BLaER1 treated with 17β-estradiol and CSF1 and Interleukin-3, amounts not matched to agents 10 nM and 100 nM (cell line): Measurements from ENCODE around the gene FGF10.

ENCODE experiments used
- H3K27ac ChIP-seq, 11 experiments: shearing (Covaris generic); formaldehyde crosslinking; 2 replicates each; pipeline ENCODE4 v1.8.1; 2022
- H3K27me3 ChIP-seq, 11 experiments: shearing (Covaris generic); formaldehyde crosslinking; 2 replicates each; pipeline ENCODE4 v1.8.1; 2022
- H3K36me3 ChIP-seq, 11 experiments: shearing (Covaris generic); formaldehyde crosslinking; 2 replicates each; pipeline ENCODE4 v1.8.1; 2022
- H3K4me1 ChIP-seq, 10 experiments: shearing (Covaris generic); formaldehyde crosslinking; 2 replicates each; pipeline ENCODE4 v1.8.1; 2022
- H3K4me2 ChIP-seq, 11 experiments: shearing (Covaris generic); formaldehyde crosslinking; 2 replicates each; pipeline ENCODE4 v1.8.1; 2022
- H3K4me3 ChIP-seq, 10 experiments: shearing (Covaris generic); formaldehyde crosslinking; 2 replicates each; pipeline ENCODE4 v1.8.1; 2022
- H3K9ac ChIP-seq, 11 experiments: shearing (Covaris generic); formaldehyde crosslinking; 2 replicates each; pipeline ENCODE4 v1.8.1; 2022
- H3K9me3 ChIP-seq, 11 experiments: shearing (Covaris generic); formaldehyde crosslinking; replicated peaks in 1 of 11; 2 replicates each; pipeline ENCODE4 v1.8.1; 2022
- H4K20me1 ChIP-seq, 11 experiments: shearing (Covaris generic); formaldehyde crosslinking; 2 replicates each; pipeline ENCODE4 v1.8.1; 2022
- Cebpa-rat ChIP-seq, 11 experiments: shearing (Covaris generic); IDR thresholded peaks; 2 replicates each; pipeline ENCODE4 v1.8.1; 2022

Gene FGF10

DNA sequence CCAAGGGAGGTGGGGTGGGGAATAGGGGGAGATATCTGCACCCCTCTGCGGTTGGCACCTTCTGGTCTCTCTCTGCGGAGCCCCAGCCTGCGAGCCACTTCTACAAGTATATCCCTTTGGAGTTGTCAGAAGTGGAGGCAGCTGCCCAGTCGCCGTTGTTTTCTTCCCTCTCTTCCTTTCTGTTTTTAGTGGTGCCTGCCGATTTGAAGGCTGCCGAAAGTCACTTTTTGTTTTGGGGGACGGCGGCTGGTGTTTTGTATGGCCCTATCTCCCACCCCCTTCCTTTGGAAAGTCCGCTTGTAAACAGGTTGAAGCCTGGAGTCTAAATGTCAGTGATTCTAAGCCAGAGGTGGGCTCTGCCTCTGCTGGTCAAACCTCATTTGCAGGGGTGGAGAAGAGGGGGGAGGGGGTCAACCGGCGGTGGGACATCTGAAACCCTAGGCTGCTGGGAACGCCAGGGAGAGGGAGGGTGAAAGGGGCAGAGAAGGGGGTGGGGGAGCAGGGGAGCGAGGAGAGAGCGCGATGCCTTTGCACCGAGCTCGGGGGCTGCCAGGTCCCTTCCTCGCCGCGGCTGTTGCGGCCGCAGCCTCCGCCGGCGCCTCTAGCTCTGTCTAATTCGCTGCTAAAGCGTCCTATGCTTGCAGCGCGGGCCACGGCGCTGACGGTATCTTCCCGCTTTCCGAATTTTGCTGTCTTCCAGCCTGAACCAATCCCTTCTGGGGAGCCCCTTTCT lies at the start of gene FGF10:
Gene FGF10 (minus strand): TSS at position 331 of the 733 bp plus-strand sequence. CDS start 738 bp downstream, outside the sequence.
- Histone ChIP-seq H3K4me3 (no peak within 1 kb of the TSS), H3K27me3 (peaks cover 7 to 23% (median 13%) of the 10 kb centered on the region in 11 experiments; a peak in 14 of 22 replicates), H3K4me2 (no peak within 1 kb of the TSS), H3K4me1 (peaks cover 0 to 34% (median 13%) of the 10 kb centered on the region in 10 experiments; a peak in 14 of 20 replicates), H3K9ac (no peak within 1 kb of the TSS), H3K9me3 (peaks cover 0 to 11% (median 0%) of the 10 kb centered on the region in 11 experiments; a peak in 4 of 22 replicates), H3K36me3 (no peaks in the 10 kb centered on the region), H4K20me1 (no peaks in the 10 kb centered on the region), H3K27ac (no peak within 1 kb of the TSS)
- TF ChIP-seq Cebpa-rat (IDR thresholded peaks at IDR 0.05) = no peak

DNA sequence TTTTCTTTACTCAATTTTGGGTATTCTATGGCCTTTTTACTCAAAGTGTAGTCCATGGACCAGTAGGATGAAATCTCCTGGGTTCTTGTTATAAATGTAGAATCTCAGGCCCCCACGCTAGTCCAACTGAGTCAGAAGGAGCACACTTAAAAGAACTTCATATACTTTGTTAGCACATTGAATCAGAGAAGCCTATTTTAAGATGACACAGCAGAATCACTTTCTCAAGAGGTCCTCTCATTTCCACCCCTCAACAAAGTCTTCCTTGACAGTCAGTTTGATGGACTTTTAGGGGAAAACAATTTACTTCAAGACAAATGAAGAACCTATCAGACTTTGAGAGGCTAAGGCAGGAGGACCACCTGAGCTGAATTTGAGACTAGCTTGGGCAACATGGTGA lies 37.7 kb upstream of the FGF10 start:
- TF ChIP-seq Cebpa-rat (IDR thresholded peaks at IDR 0.05) = no peak
- H3K36me3 ChIP-seq = no peaks in the 10 kb centered on the region
- peaks cover 0 to 14% (median 0%) of the 10 kb centered on the region in 10 experiments; a peak in 7 of 20 replicates for H3K4me1 ChIP-seq
- H3K9me3 ChIP-seq = no peaks in the 10 kb centered on the region
- no peak overlapping the region for H3K9ac ChIP-seq
- no peaks in the 10 kb centered on the region for H4K20me1 ChIP-seq
- H3K4me3 ChIP-seq = no peak overlapping the region
- H3K4me2 ChIP-seq = no peak overlapping the region
- H3K27ac ChIP-seq = no peak overlapping the region
- no peaks in the 10 kb centered on the region for H3K27me3 ChIP-seq

DNA sequence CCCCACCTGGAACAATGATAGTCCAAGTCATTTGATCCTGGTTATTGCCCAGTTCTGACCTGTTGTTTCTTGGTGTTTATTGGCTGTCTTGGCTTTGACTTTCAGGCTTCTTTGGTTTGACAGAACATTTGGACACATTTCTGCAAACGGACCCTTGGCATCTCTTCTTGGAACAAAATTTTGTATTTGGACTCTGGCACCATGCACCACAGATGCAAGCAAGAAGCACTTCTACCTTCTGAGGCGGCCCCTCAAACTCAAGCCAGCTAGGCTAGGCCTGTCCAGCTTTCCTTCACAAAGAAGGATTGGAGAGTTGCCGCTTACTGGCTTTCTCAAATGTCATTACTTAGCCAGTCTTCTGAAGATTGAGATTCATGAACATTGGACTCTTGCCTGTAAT lies 23.1 kb upstream of the FGF10 start:
- no peak overlapping the region for H3K9ac ChIP-seq
- H3K27me3 ChIP-seq = no peaks in the 10 kb centered on the region
- peaks cover 0 to 5% (median 0%) of the 10 kb centered on the region in 10 experiments; a peak in 5 of 20 replicates for H3K4me1 ChIP-seq
- H4K20me1 ChIP-seq = no peaks in the 10 kb centered on the region
- no peaks in the 10 kb centered on the region for H3K36me3 ChIP-seq
- no peak overlapping the region for H3K4me3 ChIP-seq
- no peak for TF ChIP-seq Cebpa-rat (IDR thresholded peaks at IDR 0.05)
- H3K9me3 ChIP-seq = no peaks in the 10 kb centered on the region
- H3K27ac ChIP-seq = no peak overlapping the region
- H3K4me2 ChIP-seq = no peak overlapping the region

DNA sequence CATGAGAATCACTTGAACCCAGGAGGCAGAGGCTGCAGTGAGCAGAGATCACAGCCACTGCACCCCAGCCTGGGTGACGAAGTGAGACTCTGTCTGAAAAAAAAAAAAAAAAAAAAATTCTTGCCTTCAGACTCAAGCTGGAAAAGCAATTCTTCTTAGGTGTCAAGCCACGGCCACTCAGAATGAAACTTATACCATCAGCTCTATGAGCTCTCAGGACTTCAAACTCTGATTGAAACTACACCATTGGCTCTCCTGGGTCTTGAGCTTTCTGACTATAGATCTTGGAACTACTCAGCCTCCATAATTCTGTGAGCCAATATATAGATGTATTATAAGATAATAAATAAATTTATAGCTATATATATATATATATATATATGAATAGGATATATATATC lies 12.9 kb upstream of the FGF10 start:
- Histone ChIP-seq H3K9me3 (peaks cover 0 to 4% (median 0%) of the 10 kb centered on the region in 11 experiments; a peak in 1 of 22 replicates), H3K27ac (no peak overlapping the region), H3K4me2 (no peak overlapping the region), H3K36me3 (no peaks in the 10 kb centered on the region), H4K20me1 (no peaks in the 10 kb centered on the region), H3K4me1 (peaks cover 0 to 8% (median 0%) of the 10 kb centered on the region in 10 experiments; a peak in 3 of 20 replicates), H3K27me3 (no peaks in the 10 kb centered on the region), H3K4me3 (no peak overlapping the region), H3K9ac (no peak overlapping the region)
- no peak for TF ChIP-seq Cebpa-rat (IDR thresholded peaks at IDR 0.05)

DNA sequence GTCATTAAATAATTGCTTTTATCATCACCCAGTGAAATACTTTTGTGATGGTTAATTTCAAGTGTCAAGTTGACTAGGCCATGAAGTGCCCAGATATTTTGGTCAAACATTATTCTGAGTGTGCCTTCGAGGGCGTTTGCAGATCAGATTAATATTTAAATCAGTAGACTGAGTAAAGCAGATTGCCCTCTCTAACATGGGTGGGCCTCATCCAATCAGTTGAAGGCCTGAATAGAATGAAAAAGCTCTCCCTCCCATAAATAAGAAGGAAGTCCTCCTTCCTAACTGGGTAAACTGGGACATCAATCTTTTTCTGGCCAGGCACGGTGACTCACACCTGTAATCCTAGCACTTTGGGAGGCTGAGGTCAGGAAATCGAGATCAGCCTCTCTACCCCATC lies 12.4 kb upstream of the FGF10 start:
- H3K4me2 ChIP-seq = no peak overlapping the region
- H3K27me3 ChIP-seq = no peaks in the 10 kb centered on the region
- no peak overlapping the region for H3K9ac ChIP-seq
- no peak overlapping the region for H3K27ac ChIP-seq
- H3K4me3 ChIP-seq = no peak overlapping the region
- peaks cover 0 to 8% (median 0%) of the 10 kb centered on the region in 10 experiments; a peak in 3 of 20 replicates for H3K4me1 ChIP-seq
- H3K36me3 ChIP-seq = no peaks in the 10 kb centered on the region
- H4K20me1 ChIP-seq = no peaks in the 10 kb centered on the region
- TF ChIP-seq Cebpa-rat (IDR thresholded peaks at IDR 0.05) = no peak
- peaks cover 0 to 4% (median 0%) of the 10 kb centered on the region in 11 experiments; a peak in 1 of 22 replicates for H3K9me3 ChIP-seq

DNA sequence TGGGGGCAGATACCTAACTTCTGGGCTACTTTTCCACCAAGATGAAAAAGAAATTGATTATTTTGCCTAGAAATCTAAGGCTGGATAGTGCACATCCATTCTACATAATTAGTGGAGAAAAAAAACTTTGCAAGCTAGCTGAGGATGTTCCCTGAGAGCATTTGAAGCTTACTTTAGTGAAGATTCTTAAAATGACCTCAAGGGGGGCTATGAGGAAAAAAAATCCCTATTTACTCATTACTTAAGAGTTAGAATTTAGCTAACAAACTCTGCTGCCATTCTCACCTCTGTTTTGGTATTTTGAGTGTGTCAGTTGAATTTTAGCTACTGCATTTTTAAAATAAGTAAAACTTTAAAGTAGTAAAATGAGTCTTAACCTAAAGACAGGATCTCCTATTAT lies 9.2 kb upstream of the FGF10 start:
- no peak overlapping the region for H3K9ac ChIP-seq
- peaks cover 0 to 8% (median 0%) of the 10 kb centered on the region in 10 experiments; a peak in 3 of 20 replicates for H3K4me1 ChIP-seq
- no peaks in the 10 kb centered on the region for H4K20me1 ChIP-seq
- TF ChIP-seq Cebpa-rat (IDR thresholded peaks at IDR 0.05) = no peak
- H3K36me3 ChIP-seq = no peaks in the 10 kb centered on the region
- peaks cover 0 to 4% (median 0%) of the 10 kb centered on the region in 11 experiments; a peak in 1 of 22 replicates for H3K9me3 ChIP-seq
- H3K4me3 ChIP-seq = no peak overlapping the region
- H3K4me2 ChIP-seq = no peak overlapping the region
- H3K27ac ChIP-seq = no peak overlapping the region
- H3K27me3 ChIP-seq = no peaks in the 10 kb centered on the region

DNA sequence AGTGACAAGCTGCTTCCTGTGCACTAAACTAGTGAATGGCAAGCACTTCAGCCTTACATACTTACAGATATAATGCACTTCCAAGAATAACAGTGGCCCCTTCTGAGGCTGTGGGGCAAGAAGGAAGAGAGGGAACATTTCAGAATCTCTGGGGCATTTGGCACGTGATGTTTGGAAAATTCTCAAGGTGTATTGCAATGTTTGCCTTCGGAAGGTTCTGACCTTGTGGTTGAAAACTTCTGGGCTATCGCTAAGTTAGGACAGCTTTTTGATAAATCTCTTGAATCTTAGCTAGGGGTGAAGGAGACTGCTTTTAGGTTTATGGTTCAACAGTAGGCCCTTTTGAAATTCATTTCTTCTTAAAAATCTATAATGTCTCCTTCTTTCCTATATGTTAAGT lies 7.1 kb upstream of the FGF10 start:
- Histone ChIP-seq H3K9ac (no peak overlapping the region), H3K4me2 (no peak overlapping the region), H3K36me3 (no peaks in the 10 kb centered on the region), H3K4me1 (peaks cover 0 to 4% (median 0%) of the 10 kb centered on the region in 10 experiments; a peak in 1 of 20 replicates), H3K27me3 (no peaks in the 10 kb centered on the region), H3K4me3 (no peak overlapping the region), H4K20me1 (no peaks in the 10 kb centered on the region), H3K9me3 (peaks cover 0 to 4% (median 0%) of the 10 kb centered on the region in 11 experiments; a peak in 1 of 22 replicates), H3K27ac (no peak overlapping the region)
- no peak for TF ChIP-seq Cebpa-rat (IDR thresholded peaks at IDR 0.05)

DNA sequence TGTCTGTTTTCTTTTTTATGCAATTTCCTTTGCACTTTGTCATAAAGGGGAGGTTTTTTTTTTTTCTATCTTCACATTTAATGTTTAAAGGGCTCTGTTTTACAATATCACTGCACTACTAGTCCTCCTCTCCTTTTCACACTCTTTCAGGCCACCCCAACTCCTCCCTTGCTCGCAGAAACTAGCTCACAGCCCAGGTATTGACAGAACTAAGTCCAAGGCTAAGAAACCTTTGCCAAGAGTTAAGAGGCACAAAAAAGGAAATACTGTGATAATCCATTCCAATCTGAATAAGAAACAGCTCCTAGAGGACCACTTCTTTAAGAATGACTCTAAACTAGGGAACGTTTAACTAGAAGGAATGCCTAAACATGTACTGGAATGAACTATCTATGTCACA lies 1.1 kb upstream of the FGF10 start:
- peaks cover 7 to 23% (median 13%) of the 10 kb centered on the region in 11 experiments; a peak in 14 of 22 replicates for H3K27me3 ChIP-seq
- H3K9me3 ChIP-seq = peaks cover 0 to 11% (median 0%) of the 10 kb centered on the region in 11 experiments; a peak in 4 of 22 replicates
- H3K4me2 ChIP-seq = no peak overlapping the region
- H4K20me1 ChIP-seq = no peaks in the 10 kb centered on the region
- no peak overlapping the region for H3K9ac ChIP-seq
- peaks cover 0 to 23% (median 5%) of the 10 kb centered on the region in 10 experiments; a peak in 12 of 20 replicates for H3K4me1 ChIP-seq
- no peak overlapping the region for H3K4me3 ChIP-seq
- H3K36me3 ChIP-seq = no peaks in the 10 kb centered on the region
- no peak for TF ChIP-seq Cebpa-rat (IDR thresholded peaks at IDR 0.05)
- H3K27ac ChIP-seq = no peak overlapping the region

DNA sequence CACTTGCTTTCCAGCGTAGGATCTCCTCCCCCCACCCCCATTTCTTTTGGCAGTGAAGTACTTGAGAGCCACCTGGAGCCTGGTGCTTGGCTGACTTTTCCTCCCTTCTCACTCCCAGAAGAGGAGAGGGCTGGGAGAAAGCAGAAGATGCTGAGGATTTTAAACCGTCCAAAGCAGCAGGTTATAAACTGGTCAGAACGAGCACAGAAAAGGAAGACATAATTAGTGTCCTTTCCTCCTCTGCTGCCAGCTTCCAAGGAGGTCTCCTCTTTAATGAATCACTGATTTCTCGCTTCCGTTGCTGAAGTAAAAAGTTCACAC lies 563 bp upstream of the FGF10 start:
- H4K20me1 ChIP-seq = no peaks in the 10 kb centered on the region
- no peak for TF ChIP-seq Cebpa-rat (IDR thresholded peaks at IDR 0.05)
- peaks cover 0 to 11% (median 0%) of the 10 kb centered on the region in 11 experiments; a peak in 4 of 22 replicates for H3K9me3 ChIP-seq
- no peak overlapping the region for H3K4me3 ChIP-seq
- H3K27ac ChIP-seq = no peak overlapping the region
- no peaks in the 10 kb centered on the region for H3K36me3 ChIP-seq
- peaks cover 0 to 29% (median 8%) of the 10 kb centered on the region in 10 experiments; a peak in 14 of 20 replicates for H3K4me1 ChIP-seq
- no peak overlapping the region for H3K4me2 ChIP-seq
- H3K9ac ChIP-seq = no peak overlapping the region
- H3K27me3 ChIP-seq = peaks cover 7 to 23% (median 13%) of the 10 kb centered on the region in 11 experiments; a peak in 14 of 22 replicates
